Liver (tissue), 3 donors: ENCODE data around the gene SOCS2.

Experiments
- FOXA1 ChIP-seq: IDR thresholded peaks from 2 replicates; pipeline ENCODE4 v1.6.1; 2016; ENCODE audit warnings: antibody characterized with exemption
- FOXA2 ChIP-seq: IDR thresholded peaks from 2 replicates; pipeline ENCODE4 v1.6.1; 2016; ENCODE audit warnings: antibody characterized with exemption
- GABPA ChIP-seq, 2 donors: IDR thresholded peaks in 1 of 2; conservative IDR thresholded peaks in 1 of 2; 2 replicates each; pipeline ENCODE4 v1.6.1; 2016; ENCODE audit warnings: antibody characterized with exemption in 2 of 2, mild to moderate bottlenecking in 1 of 2, moderate library complexity in 1 of 2
- JUND ChIP-seq, 2 donors: IDR thresholded peaks; 2 replicates each; pipeline ENCODE4 v1.6.1; 2016; ENCODE audit warnings: antibody characterized with exemption in 2 of 2
- RAD21 ChIP-seq, 2 donors: IDR thresholded peaks; 2 replicates each; pipeline ENCODE4 v1.6.1; 2016; ENCODE audit warnings: antibody characterized with exemption in 2 of 2, mild to moderate bottlenecking in 2 of 2
- RXRA ChIP-seq, 2 donors: IDR thresholded peaks; 2 replicates each; pipeline ENCODE4 v1.6.1; 2017 to 2018; ENCODE audit warnings: antibody characterized with exemption in 2 of 2, mild to moderate bottlenecking in 1 of 2
- TAF1 ChIP-seq: conservative IDR thresholded peaks from 2 replicates; pipeline ENCODE4 v1.6.1; 2016; ENCODE audit warnings: antibody characterized with exemption, mild to moderate bottlenecking
- TF ChIP-seq, protein P1 (sequence below): fragments of 150-350 bp; IDR thresholded peaks from 2 replicates; pipeline ENCODE4 v1.5.1; 2017; ENCODE audit warnings: improper control_type of control experiment, low read depth, low read length; ENCODE audit not compliant: missing input control
- TF ChIP-seq, protein P2 (sequence below): IDR thresholded peaks from 2 replicates; pipeline ENCODE4 v1.6.1; 2016; ENCODE audit warnings: antibody characterized with exemption
- donor health status: healthy.
- donor health status: healthy.

DNA sequence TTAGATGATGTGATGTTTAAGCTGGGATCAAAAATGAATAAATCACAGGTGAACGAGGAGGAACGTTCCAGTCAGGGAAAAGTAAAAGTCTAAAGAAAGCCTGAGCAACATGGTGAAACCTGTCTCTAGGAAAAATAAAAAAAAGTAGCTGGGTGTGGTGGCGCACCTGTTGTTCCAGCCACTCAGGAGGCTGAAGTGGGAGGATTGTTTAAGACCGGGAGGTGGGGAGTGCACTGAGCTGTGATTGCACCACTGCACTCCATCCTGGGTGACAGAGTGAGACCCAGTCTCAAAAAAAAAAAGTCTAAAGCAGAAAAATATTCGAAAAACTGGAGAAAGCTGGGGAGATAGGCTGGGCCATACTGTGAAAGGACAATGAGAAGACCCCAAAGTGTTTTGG, 39.2 kb upstream of the SOCS2 start:
- TF ChIP-seq, protein P1, sequence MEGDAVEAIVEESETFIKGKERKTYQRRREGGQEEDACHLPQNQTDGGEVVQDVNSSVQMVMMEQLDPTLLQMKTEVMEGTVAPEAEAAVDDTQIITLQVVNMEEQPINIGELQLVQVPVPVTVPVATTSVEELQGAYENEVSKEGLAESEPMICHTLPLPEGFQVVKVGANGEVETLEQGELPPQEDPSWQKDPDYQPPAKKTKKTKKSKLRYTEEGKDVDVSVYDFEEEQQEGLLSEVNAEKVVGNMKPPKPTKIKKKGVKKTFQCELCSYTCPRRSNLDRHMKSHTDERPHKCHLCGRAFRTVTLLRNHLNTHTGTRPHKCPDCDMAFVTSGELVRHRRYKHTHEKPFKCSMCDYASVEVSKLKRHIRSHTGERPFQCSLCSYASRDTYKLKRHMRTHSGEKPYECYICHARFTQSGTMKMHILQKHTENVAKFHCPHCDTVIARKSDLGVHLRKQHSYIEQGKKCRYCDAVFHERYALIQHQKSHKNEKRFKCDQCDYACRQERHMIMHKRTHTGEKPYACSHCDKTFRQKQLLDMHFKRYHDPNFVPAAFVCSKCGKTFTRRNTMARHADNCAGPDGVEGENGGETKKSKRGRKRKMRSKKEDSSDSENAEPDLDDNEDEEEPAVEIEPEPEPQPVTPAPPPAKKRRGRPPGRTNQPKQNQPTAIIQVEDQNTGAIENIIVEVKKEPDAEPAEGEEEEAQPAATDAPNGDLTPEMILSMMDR, result no peak
- TF ChIP-seq RAD21 (IDR thresholded peaks at IDR 0.05), result no peak
- no peak for TF ChIP-seq GABPA (IDR thresholded peaks at IDR 0.05 in 1 of 2, conservative IDR thresholded peaks at IDR 0.05 in 1 of 2)
- TF ChIP-seq, protein P2, sequence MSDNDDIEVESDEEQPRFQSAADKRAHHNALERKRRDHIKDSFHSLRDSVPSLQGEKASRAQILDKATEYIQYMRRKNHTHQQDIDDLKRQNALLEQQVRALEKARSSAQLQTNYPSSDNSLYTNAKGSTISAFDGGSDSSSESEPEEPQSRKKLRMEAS, result no peak
- no peak for TF ChIP-seq RXRA (IDR thresholded peaks at IDR 0.05)
- TF ChIP-seq FOXA1, result no peak
- TF ChIP-seq JUND (IDR thresholded peaks at IDR 0.05), result no peak
- TF ChIP-seq TAF1, result no peak
- no peak for TF ChIP-seq FOXA2
